ENCODE measurements around the gene CMSS1. TPM values are rescaled to one million over a fixed set of nuclear protein-coding genes. Genes with fewer than 3 reads are reported as not detected.

CMSS1 gene
- total RNA-seq, 1 experiment from 2014 or later = 86.3 TPM

DNA sequence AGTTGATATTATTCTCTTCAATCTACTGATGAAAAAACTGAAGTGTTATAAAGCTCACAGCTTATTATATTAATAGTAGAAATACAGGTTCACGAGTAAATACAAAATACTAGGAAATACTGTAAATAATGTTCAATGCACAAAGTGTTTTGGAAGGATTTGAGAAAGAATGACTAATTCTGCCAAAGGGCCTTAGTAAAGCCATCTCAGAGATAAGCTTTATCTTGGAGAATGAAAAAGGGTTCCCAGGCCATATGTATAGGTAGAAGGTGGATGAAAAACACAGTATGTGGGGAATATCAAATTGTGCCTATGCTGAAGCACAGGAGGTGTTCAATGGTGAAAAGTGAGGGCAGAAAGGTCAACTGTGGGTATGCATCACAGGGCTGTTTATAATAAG is 123.5 kb downstream of the CMSS1 start:
- no TSS peak for BruUV-seq (replicated peaks)
- DNase-seq (ENCODE audit: low read depth, low spot score) (no peak), ATAC-seq (no peak)
- Histone ChIP-seq H3K27ac (ENCODE audit: low read length) (no peak overlapping the region), H3K36me3 (ENCODE audit: control insufficient read depth, insufficient read depth, low read length) (no peaks in the 10 kb centered on the region), H3K27me3 (ENCODE audit: control insufficient read depth, insufficient read depth, low read length) (no peaks in the 10 kb centered on the region), H3K4me1 (ENCODE audit: control insufficient read depth, insufficient read depth, low read length) (no peaks in the 10 kb centered on the region), H3K4me3 (ENCODE audit: low read depth in 2 of 2, low read length in 2 of 2) (no peak overlapping the region), H3K9me3 (ENCODE audit: control insufficient read depth, insufficient read depth, low read depth, low read length) (no peaks in the 10 kb centered on the region)
- no peak for TF ChIP-seq POLR2AphosphoS5 (IDR thresholded peaks at IDR 0.05; ENCODE audit: low read depth, low read length)
- CTCF ChIA-PET = no interaction called here
- POLR2A ChIA-PET = interaction anchor here (0.8 kb wide), 1 partner anchor 9 kb away, joined by 4 read pairs; no protein-coding TSS in a partner anchor
- in situ Hi-C loops (cut with HindIII; ENCODE audit: low pct_unique_long_range_greater_than_20kb, low sequenced_read_pairs) (no loop called here), intact Hi-C loops (cut with micrococcal nuclease; ENCODE audit: unreplicated experiment) (no loop called here)

DNA sequence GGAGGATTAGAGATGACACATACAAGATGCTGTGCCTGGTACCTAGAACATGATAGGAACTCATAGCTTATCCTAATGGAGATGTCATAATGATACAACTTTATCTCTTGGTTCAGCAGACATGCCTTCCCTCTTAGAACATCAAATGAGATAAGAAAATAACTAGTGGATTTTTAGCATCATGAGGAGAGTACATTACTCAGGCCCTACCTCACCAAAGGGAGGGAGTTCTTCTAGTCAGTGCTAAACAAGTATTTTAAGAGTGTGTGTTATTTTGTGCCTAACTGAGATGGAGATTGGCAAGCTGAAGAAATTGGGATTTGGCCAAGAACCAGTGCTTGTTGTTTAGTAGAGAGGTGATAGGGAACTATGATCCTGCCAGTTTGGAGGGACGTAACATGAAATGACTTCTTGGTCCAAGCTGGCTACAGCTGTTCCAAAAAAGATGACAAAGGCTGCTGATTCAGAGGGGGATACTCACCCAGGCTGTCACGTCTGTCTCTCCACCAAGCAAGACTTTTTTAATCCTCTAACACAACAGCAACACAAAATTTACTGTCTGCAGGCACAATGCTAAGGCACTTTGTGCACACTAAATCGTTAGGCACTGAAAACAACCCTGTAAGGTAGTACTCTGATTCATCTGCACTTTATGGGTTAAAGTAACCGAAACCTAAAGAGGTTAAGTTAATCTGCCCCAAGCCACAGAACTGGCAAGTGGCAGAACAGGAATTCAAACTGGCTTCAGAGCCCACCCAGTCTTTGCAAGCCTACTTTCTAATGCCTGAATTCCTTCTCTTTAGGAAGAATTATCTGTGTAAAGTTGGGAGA is 126.5 kb downstream of the CMSS1 start:
- TF ChIP-seq, protein P1, sequence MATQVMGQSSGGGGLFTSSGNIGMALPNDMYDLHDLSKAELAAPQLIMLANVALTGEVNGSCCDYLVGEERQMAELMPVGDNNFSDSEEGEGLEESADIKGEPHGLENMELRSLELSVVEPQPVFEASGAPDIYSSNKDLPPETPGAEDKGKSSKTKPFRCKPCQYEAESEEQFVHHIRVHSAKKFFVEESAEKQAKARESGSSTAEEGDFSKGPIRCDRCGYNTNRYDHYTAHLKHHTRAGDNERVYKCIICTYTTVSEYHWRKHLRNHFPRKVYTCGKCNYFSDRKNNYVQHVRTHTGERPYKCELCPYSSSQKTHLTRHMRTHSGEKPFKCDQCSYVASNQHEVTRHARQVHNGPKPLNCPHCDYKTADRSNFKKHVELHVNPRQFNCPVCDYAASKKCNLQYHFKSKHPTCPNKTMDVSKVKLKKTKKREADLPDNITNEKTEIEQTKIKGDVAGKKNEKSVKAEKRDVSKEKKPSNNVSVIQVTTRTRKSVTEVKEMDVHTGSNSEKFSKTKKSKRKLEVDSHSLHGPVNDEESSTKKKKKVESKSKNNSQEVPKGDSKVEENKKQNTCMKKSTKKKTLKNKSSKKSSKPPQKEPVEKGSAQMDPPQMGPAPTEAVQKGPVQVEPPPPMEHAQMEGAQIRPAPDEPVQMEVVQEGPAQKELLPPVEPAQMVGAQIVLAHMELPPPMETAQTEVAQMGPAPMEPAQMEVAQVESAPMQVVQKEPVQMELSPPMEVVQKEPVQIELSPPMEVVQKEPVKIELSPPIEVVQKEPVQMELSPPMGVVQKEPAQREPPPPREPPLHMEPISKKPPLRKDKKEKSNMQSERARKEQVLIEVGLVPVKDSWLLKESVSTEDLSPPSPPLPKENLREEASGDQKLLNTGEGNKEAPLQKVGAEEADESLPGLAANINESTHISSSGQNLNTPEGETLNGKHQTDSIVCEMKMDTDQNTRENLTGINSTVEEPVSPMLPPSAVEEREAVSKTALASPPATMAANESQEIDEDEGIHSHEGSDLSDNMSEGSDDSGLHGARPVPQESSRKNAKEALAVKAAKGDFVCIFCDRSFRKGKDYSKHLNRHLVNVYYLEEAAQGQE (IDR thresholded peaks at IDR 0.05; ENCODE audit: insufficient read depth in 1 of 2, low read depth in 2 of 2, low read length in 1 of 2) = no peak
- no peak for TF ChIP-seq SIN3A (IDR thresholded peaks at IDR 0.05; ENCODE audit: borderline replicate concordance, insufficient read depth, low read depth, low read length)
- TF ChIP-seq, protein P2, sequence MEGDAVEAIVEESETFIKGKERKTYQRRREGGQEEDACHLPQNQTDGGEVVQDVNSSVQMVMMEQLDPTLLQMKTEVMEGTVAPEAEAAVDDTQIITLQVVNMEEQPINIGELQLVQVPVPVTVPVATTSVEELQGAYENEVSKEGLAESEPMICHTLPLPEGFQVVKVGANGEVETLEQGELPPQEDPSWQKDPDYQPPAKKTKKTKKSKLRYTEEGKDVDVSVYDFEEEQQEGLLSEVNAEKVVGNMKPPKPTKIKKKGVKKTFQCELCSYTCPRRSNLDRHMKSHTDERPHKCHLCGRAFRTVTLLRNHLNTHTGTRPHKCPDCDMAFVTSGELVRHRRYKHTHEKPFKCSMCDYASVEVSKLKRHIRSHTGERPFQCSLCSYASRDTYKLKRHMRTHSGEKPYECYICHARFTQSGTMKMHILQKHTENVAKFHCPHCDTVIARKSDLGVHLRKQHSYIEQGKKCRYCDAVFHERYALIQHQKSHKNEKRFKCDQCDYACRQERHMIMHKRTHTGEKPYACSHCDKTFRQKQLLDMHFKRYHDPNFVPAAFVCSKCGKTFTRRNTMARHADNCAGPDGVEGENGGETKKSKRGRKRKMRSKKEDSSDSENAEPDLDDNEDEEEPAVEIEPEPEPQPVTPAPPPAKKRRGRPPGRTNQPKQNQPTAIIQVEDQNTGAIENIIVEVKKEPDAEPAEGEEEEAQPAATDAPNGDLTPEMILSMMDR (IDR thresholded peaks at IDR 0.05) = no peak
- no peak for TF ChIP-seq POLR2AphosphoS5 (IDR thresholded peaks at IDR 0.05; ENCODE audit: low read depth, low read length)
- no peak for TF ChIP-seq TCF7L2 (IDR thresholded peaks at IDR 0.05; ENCODE audit: low read depth, low read length)
- Histone ChIP-seq H3K4me1 (ENCODE audit: control insufficient read depth, insufficient read depth, low read length) (peaks cover 2% of the 10 kb centered on the region; the same call in 1 of the 2 replicates), H3K36me3 (ENCODE audit: control insufficient read depth, insufficient read depth, low read length) (no peaks in the 10 kb centered on the region), H3K4me3 (ENCODE audit: low read depth in 2 of 2, low read length in 2 of 2) (no peak overlapping the region), H3K27me3 (ENCODE audit: control insufficient read depth, insufficient read depth, low read length) (no peaks in the 10 kb centered on the region), H3K27ac (ENCODE audit: low read length) (no peak overlapping the region), H3K9me3 (ENCODE audit: control insufficient read depth, insufficient read depth, low read depth, low read length) (no peaks in the 10 kb centered on the region)
- no peak for ATAC-seq
- ChIA-PET CTCF (no interaction called here), POLR2A (no interaction called here)
- no TSS peak for BruUV-seq (replicated peaks)
- in situ Hi-C loops (cut with HindIII; ENCODE audit: low pct_unique_long_range_greater_than_20kb, low sequenced_read_pairs) (no loop called here), intact Hi-C loops (cut with micrococcal nuclease; ENCODE audit: unreplicated experiment) (no loop called here)
- no peak for DNase-seq (ENCODE audit: low read depth, low spot score)
